Lower leg skin (tissue), 4 donors: ENCODE results near the gene CRAMP1. TPM values are rescaled to one million over a fixed set of nuclear protein-coding genes. Genes with fewer than 3 reads are reported as not detected.

Source experiments
- DNase-seq, 2 donors: peaks; one replicate each; pipeline ENCODE4 v3.0.0-alpha.2; 2019; ENCODE audit warnings: low spot score in 2 of 2
- H3K4me3 ChIP-seq: fragments of 200-600 bp; sonication (generic); 2 replicates; pipeline ENCODE4 v1.5.1; 2017; ENCODE audit warnings: mild to moderate bottlenecking, low read depth; ENCODE audit not compliant: poor library complexity, severe bottlenecking
- POLR2A ChIP-seq, 2 donors: fragments of 450-650 bp; IDR thresholded peaks; one replicate each; pipeline ENCODE4 v1.6.1; 2016 to 2017; ENCODE audit warnings: antibody characterized with exemption in 2 of 2, mild to moderate bottlenecking in 1 of 2, moderate library complexity in 1 of 2
- WGBS, 2 donors: methylation state at CpG; one replicate each; pipeline ENCODE4 v1.1.5; 2018; 5-methylcytosine and 5-hydroxymethylcytosine counted together
- intact Hi-C: fragments of 100-400 bp; cut with DNase I; formaldehyde crosslinking; loops from one replicate; pipeline ENCODE4 v1.15.0; 2023; ENCODE audit warnings: low total_unique reads
- total RNA-seq, 4 donors: library from RNA; depleted of rRNA; stranded (reverse); fragments of >200 nt; gene quantifications; one replicate each; pipeline ENCODE4 v1.1.0, GENCODE V29; 2016
- TF ChIP-seq, protein P1 (sequence below), 3 donors: fragments of 450-650 bp; IDR thresholded peaks; one replicate each; pipeline ENCODE4 v1.5.1; 2016; ENCODE audit warnings: antibody characterized with exemption in 3 of 3, mild to moderate bottlenecking in 3 of 3, moderate library complexity in 2 of 3

CRAMP1 gene
- total RNA-seq, 4 donors from 2014 or later: 14.2 to 29.6 (median 19.3) TPM

DNA sequence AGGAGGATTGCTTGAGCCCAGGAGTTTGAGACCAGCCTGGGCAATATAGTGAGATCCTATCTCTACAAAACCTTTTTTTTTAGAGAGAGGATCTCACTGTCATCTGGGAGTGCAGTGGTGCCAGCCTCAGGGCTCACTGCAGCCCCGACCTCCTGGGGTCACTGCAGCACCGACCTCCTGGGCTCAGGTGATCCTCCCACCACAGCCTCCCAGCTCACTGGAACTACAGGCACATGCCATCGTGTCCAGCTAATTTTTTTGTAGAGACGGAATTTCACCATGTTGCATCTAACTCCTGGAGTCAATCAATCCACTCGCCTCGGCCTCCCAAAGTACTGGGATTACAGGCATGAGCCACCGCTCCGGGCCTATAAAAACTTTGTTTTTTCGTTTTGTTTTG is 109.2 kb downstream of the CRAMP1 start:
- intact Hi-C loops: no loop called here
- TF ChIP-seq POLR2A (IDR thresholded peaks at IDR 0.05): no peak
- TF ChIP-seq, protein P1, sequence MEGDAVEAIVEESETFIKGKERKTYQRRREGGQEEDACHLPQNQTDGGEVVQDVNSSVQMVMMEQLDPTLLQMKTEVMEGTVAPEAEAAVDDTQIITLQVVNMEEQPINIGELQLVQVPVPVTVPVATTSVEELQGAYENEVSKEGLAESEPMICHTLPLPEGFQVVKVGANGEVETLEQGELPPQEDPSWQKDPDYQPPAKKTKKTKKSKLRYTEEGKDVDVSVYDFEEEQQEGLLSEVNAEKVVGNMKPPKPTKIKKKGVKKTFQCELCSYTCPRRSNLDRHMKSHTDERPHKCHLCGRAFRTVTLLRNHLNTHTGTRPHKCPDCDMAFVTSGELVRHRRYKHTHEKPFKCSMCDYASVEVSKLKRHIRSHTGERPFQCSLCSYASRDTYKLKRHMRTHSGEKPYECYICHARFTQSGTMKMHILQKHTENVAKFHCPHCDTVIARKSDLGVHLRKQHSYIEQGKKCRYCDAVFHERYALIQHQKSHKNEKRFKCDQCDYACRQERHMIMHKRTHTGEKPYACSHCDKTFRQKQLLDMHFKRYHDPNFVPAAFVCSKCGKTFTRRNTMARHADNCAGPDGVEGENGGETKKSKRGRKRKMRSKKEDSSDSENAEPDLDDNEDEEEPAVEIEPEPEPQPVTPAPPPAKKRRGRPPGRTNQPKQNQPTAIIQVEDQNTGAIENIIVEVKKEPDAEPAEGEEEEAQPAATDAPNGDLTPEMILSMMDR (IDR thresholded peaks at IDR 0.05): no peak
- DNase-seq: no peak
- 88 to 92% methylated on average over 9 of the region's 9 CpGs for WGBS, 2 donors
- H3K4me3 ChIP-seq: no peak overlapping the region

DNA sequence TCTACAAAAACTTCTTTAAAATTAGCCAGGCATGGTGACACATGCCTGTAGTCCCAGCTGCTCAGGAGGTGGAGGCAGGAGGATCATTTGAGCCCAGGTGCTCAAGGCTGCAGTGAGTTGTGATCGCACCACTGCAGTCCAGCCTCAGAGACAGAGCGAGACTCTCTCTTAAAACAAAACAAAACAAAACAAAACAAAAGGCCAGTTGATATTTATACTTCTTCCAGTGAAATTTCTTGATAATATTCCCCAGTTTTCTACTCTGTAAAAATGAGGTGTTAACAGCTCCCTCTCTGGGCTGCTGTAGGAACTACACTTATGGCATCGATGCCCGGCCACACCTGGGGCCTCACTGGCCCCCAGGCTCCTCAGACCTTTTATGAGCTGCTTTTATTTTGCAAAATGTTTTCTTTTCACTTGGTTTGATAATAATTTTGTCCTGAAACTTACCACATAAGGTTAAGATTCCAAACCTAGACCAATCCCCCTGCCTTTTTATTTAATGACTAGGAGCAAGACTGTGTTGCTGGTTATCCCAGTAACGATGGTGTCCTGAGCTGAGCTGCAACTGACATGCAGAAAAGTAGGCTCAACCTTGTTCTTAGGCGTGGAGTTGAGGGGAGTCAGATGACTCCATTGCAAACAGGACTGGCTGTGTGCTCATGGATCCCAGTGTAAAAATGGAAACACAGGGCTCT is 111.4 kb downstream of the CRAMP1 start:
- no peak for DNase-seq
- no peak for TF ChIP-seq POLR2A (IDR thresholded peaks at IDR 0.05)
- TF ChIP-seq, protein P1 (IDR thresholded peaks at IDR 0.05): no peak
- WGBS, 2 donors: 41 to 52% methylated on average over 6 of the region's 6 CpGs

DNA sequence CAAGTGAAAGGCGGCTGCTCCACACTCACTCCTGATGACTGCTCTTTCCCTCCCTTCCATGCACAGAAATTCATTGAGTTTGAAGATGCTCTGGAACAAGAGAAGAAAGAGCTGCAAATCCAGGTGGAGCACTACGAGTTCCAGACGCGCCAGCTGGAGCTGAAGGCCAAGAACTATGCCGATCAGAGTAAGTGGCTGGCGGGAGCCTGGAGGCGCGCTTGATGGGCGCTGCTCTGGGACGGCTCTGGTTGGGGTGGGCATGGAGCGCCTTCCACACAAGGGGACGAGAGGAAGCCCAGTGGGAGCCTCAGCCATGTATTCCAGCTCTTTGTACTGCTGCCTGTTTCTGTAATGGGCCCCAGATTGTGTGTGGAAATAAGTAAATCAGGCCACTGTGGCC is 112.3 kb downstream of the CRAMP1 start:
- DNase-seq: no peak
- intact Hi-C loops: no loop called here
- WGBS, 2 donors: 82 to 83% methylated on average over 12 of the region's 12 CpGs
- TF ChIP-seq POLR2A (IDR thresholded peaks at IDR 0.05): no peak
- TF ChIP-seq, protein P1 (IDR thresholded peaks at IDR 0.05): no peak
- no peak overlapping the region for H3K4me3 ChIP-seq

More for the DNA sequence above, 111.4 kb downstream of the CRAMP1 start:
- H3K4me3 ChIP-seq: no peak overlapping the region
- intact Hi-C loops: no loop called here

DNA sequence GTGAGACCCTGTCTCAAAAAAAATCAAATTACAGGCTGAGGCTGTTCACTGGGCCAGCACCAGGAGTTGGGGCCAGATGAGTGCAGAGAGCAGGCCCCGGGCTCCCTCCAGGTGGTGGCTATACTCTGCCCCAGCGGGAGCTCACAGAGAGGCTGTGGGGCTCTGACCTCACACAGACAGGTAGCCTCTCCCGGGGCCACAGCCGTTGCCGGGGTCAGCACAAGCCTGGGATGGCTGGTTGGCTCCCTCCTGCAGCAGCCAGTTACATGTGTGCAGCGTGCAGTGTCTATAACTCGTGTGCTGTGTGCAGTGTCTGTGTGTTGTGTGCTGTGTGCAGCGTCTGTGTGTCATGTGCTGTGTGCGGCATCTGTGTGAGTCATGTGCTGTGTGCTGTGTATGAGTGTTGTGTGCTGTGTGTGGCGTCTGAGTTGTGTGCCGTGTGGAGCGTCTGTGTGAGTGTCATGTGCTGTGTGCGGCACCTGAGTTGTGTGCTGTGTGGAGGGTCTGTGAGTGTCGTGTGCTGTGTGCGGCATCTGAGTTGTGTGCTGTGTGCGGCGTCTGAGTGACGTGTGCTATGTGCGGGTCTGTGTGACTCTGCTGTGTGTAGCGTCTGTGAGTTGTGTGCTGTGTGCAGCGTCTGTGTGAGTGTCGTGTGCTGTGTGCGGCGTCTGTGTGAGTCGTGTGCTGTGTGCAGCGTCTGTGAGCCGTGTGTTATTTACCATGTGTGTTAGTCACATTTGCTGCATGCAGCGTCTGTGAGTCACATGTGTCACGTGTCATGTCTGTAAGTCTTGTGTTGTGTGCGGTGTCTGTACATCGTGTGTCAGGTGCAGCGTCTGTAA is 114.7 kb downstream of the CRAMP1 start:
- DNase-seq: no peak
- intact Hi-C loops: no loop called here
- WGBS, 2 donors: 91 to 93% methylated on average over 28 to 30 of the region's 32 CpGs
- TF ChIP-seq POLR2A (IDR thresholded peaks at IDR 0.05): no peak
- no peak overlapping the region for H3K4me3 ChIP-seq

Other genes with a start within 250 kb of the CRAMP1 start
- gene UNKL, start 197.7 kb upstream of the CRAMP1 start, total RNA-seq: 10 to 100 TPM; 25.7 to 63.4 (median 36.6) TPM
- gene UQCC4, start 191.6 kb upstream of the CRAMP1 start, total RNA-seq: 10 to 100 TPM; 17.5 to 28.9 (median 21.7) TPM
- gene PERCC1, start 181.3 kb upstream of the CRAMP1 start, total RNA-seq: not detected
- gene CCDC154, start 167.8 kb upstream of the CRAMP1 start, total RNA-seq: under 1 TPM in 3 of 4 donors, not detected in 1; 0.49 to 0.61 (median 0.52) TPM
- 100 to 1,000 TPM in 1 of 4 donors, 10 to 100 TPM in 3; 46.3 to 140 (median 72.4) TPM for gene CLCN7, start 137.3 kb upstream of the CRAMP1 start, total RNA-seq
- gene PTX4, start 123.4 kb upstream of the CRAMP1 start, total RNA-seq: not detected
- 10 to 100 TPM; 23.1 to 40.0 (median 34.1) TPM for gene TELO2, start 119.0 kb upstream of the CRAMP1 start, total RNA-seq
- 10 to 100 TPM; 13.7 to 26.0 (median 26.0) TPM for gene TMEM204, start 78.7 kb upstream of the CRAMP1 start, total RNA-seq
- 10 to 100 TPM; 12.5 to 24.7 (median 16.2) TPM for gene IFT140, start 288 bp upstream of the CRAMP1 start, total RNA-seq
- 10 to 100 TPM; 23.3 to 40.1 (median 38.1) TPM for gene JPT2, start 65.9 kb downstream of the CRAMP1 start, total RNA-seq
- 10 to 100 TPM; 59.9 to 95.8 (median 62.9) TPM for gene MAPK8IP3, start 93.8 kb downstream of the CRAMP1 start, total RNA-seq
- 10 to 100 TPM; 77.7 to 98.4 (median 85.8) TPM for gene NME3, start 159.2 kb downstream of the CRAMP1 start, total RNA-seq
- 10 to 100 TPM in 3 of 4 donors, 1 to 10 TPM in 1; 7.6 to 22.3 (median 13.0) TPM for gene EME2, start 160.4 kb downstream of the CRAMP1 start, total RNA-seq
- gene MRPS34, start 160.8 kb downstream of the CRAMP1 start, total RNA-seq: 100 to 1,000 TPM in 3 of 4 donors, 10 to 100 TPM in 1; 90.9 to 126 (median 105) TPM
- gene SPSB3, start 170.2 kb downstream of the CRAMP1 start, total RNA-seq: 100 to 1,000 TPM; 146 to 238 (median 172) TPM
- 100 to 1,000 TPM in 1 of 4 donors, 10 to 100 TPM in 3; 79.7 to 108 (median 91.3) TPM for gene NUBP2, start 170.6 kb downstream of the CRAMP1 start, total RNA-seq
- gene IGFALS, start 181.3 kb downstream of the CRAMP1 start, total RNA-seq: under 1 TPM; 0.59 to 0.69 (median 0.64) TPM
- gene HAGH, start 214.5 kb downstream of the CRAMP1 start, total RNA-seq: 100 to 1,000 TPM in 1 of 4 donors, 10 to 100 TPM in 3; 57.8 to 104 (median 89.0) TPM
- 10 to 100 TPM; 46.2 to 89.0 (median 62.3) TPM for gene FAHD1, start 214.8 kb downstream of the CRAMP1 start, total RNA-seq